HG03039 (cell line): ENCODE results near the gene PCNT.
"Not testable (repeated sequence)": the region's sequence is repeated elsewhere in the genome, so short reads cannot be mapped to it uniquely, and the experiment has no call there.

Experiments used
- ATAC-seq: cut with Tn5 transposase; IDR thresholded peaks from one replicate; pipeline ENCODE4 v1.9.1; 2021; ENCODE audit warnings: mild to moderate bottlenecking, moderate library complexity; ENCODE audit not compliant: unreplicated experiment

PCNT gene

GRCh38 chr21:46401186-46401910 is 77.4 kb downstream of the PCNT start:
- ATAC-seq = no peak

GRCh38 chr21:46402421-46402820 is 78.5 kb downstream of the PCNT start:
- no peak for ATAC-seq

- not testable (repeated sequence) for ATAC-seq
These were observed 79.4 kb downstream of the PCNT start for GRCh38 chr21:46403234-46403811.

GRCh38 chr21:46404306-46404705 is 80.3 kb downstream of the PCNT start:
- ATAC-seq = no peak

- no peak for ATAC-seq
These were observed 82.0 kb downstream of the PCNT start for GRCh38 chr21:46406001-46406400.

- ATAC-seq = no peak
These were observed 85.9 kb downstream of the PCNT start for GRCh38 chr21:46409641-46410406.

GRCh38 chr21:46410516-46410915 is 86.6 kb downstream of the PCNT start:
- no peak for ATAC-seq

GRCh38 chr21:46411236-46411635 is 87.3 kb downstream of the PCNT start:
- ATAC-seq = no peak

GRCh38 chr21:46411691-46412090 is 87.7 kb downstream of the PCNT start:
- no peak for ATAC-seq

- ATAC-seq = no peak
These were observed 88.8 kb downstream of the PCNT start for GRCh38 chr21:46412521-46413364.

- ATAC-seq = no peak
These were observed 89.4 kb downstream of the PCNT start for GRCh38 chr21:46413365-46413696.

- no peak for ATAC-seq
These were observed 91.0 kb downstream of the PCNT start for GRCh38 chr21:46414965-46415275.

- ATAC-seq = no peak
These were observed 92.6 kb downstream of the PCNT start for GRCh38 chr21:46416551-46416950.

GRCh38 chr21:46418265-46418946 is 94.5 kb downstream of the PCNT start:
- ATAC-seq = no peak

GRCh38 chr21:46420241-46421190 is 96.6 kb downstream of the PCNT start:
- no peak for ATAC-seq

- no peak for ATAC-seq
These were observed 97.3 kb downstream of the PCNT start for GRCh38 chr21:46421191-46421750.

- no peak for ATAC-seq
These were observed 98.0 kb downstream of the PCNT start for GRCh38 chr21:46421756-46422555.

- ATAC-seq = no peak
These were observed 98.8 kb downstream of the PCNT start for GRCh38 chr21:46422636-46423241.
